ENCODE measurements around the gene SREK1.

SREK1 gene

DNA sequence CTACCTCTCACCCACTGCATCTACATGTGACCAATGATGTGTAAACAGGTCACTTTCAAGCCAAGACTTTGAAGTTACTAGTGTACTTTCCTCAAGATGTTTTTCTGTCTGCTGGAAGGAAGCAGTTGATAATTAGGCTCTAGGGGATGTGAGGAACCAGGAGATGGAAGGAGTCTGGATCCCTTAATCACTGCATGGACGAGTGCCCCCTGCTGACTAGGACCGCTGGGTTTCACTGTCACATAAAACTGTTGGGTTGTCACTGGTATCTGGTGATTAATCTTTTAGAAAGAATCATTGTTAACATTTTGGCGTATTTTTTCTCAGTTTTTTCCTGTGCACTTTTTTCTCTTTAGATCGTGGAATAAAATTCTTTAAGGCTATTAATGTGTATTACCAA is 79.5 kb downstream of the SREK1 start:
- peak; percentile 49 for DNase-seq (ENCODE audit: low spot score)

DNA sequence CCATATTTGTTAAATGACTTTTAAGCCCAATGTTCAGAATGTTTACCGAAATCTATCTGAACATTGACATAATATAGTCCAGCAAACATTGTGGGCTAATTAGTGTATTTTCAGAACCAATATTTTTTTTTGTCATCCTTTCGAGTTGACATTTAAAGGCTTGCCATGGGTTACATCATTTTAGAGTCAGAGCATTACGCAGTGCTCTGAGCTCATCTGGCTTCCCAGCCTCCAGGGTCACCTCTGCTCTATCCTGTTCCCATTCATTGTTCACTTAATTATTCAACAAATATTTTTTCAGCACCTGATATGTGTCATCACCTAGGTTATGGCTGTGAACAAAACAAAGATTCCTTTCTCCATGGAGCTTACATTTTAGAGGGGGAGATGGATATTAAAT is 80.2 kb downstream of the SREK1 start:
- DNase-seq (ENCODE audit: low spot score), result no peak

DNA sequence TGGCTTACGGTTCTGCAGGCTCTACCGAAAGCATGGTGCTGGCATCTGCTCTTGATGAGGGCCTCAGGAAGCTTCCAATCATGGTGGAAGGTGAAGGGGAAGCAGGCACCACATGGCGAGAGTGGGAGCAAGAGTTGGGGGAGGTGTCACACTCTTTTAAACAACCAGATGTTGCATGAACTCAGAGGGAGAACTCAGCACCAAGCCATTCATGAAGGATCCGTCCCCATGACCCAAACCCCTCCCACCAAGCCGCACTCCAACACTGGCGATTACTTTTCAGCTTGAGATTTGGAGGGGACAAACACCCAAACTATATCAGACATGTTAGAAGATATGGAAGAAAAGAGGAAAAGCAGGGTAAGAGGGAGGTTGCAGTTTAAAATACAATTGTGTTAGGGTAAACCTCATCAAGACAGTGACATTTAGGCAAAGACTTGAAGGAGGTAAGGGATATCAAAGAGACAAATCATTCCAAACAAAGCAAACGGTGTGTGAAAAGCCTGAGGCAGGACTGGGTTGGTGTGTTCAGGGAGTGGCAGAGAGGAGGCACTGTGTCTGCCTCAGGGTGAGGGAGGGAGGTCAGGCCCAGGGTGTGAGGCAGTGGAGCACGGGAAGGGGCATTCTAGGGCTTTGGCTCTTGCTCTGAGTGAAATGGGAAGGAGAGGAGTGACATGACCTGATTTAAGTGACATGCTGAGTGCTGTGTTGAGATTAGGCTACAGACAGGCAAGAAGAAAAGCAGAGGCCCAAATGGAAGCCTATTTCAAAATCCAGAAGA is 80.9 kb downstream of the SREK1 start:
- DNase-seq (ENCODE audit: low spot score), result no peak

DNA sequence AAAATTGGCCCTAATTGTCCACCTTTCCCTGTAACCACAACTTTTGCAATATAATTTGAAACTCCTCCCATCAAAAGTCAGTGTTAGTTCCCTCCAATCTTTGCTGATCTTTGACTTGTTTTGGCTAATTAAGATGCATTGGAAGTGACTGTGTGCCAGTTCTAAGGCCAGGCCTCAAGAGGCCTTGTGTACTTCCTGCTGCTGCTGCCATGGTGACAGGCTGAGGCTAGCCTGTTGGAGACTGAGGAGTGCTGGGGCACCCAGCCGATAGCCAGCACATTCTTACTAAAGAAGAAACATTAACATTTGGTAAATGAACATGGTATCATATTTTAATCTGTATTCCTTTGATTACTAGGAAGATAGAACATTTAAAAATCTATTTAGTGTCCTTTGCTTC is 86.5 kb downstream of the SREK1 start:
- DNase-seq (ENCODE audit: low spot score), result no peak

DNA sequence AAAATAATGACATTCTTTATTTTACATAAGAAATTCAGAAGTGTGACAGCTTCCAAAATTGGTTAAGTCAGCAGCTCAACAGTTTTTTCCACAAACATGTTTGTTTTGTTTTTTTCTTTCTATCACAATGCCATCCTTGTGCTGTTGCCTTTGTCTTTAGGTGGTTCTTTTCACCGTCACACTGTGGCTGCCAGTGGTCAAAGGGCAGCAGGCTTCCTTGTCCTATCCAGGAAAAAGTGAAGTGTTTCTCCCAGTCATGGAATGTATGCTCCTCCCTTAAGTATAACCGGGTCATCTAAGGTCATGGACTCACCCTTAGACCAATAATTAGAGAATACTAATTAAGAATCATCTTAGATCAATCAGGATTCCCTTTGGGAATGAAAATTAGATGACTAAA is 87.4 kb downstream of the SREK1 start:
- no peak for DNase-seq (ENCODE audit: low spot score)

DNA sequence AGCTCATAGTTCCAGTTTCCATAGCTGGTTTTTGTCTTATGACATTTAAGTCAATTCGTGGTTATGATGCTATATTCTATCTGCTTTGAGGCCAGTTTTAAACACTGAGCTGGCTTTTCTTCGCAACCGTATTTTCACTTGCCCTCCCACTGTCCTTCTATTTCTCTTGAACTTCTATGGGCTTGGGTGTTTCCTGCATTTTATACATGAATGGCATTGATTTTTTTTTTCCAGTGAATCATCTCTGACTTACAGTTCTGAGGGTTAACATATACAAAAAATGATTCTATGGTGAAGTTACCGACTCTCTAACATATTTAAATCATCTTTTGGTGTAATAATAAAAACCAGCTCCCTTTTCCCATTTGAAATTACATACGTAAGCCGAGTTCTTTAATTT is 88.2 kb downstream of the SREK1 start:
- DNase-seq (ENCODE audit: low spot score), result no peak

DNA sequence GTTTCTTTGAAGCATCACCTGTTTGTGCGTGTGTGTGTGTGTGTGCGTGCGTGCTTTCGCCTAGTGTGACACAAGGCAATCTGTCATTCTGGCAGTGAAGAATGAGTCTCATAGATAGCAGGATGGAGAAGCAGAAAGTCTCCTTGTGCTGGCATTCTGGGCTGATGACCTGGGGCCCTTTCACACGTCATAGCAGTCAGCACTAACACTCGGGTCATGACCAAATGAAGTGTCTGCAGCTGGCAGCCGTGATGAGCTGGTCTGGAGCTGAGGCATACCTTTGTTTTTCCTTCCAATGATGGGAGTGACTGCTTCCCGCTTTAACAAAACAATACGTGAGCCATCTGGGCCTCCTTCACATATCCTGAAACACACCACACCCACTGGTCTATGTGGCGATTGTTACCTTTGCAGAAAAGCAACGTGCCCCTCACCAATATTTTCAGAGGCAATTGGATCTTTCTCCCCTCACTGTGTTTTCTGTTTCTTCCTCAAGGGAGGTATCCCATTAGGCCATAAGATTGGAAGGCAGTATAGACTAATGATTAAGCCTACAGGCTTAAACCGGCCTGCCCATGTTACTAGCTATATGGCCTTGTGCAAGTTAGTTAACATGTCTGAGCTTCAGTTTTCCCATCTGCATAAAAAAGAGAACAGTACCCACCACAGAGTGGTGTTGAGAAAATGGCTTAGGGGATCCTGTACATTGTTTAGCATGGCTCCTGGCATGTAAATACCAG is 88.8 kb downstream of the SREK1 start:
- no peak for DNase-seq (ENCODE audit: low spot score)

Data from putamen (tissue), 1 donor.